Ovary (tissue), 3 donors: ENCODE measurements around the gene ZNF23.

ENCODE experiments used
- CTCF ChIP-seq, 3 donors: fragments of 450-650 bp in 2 of 3; fragments of 200-600 bp in 1 of 3; IDR thresholded peaks; one replicate each; pipeline versions ENCODE4 v1.5.1 to v1.8.0; 2016 to 2022; ENCODE audit warnings: antibody characterized with exemption in 3 of 3, mild to moderate bottlenecking in 1 of 3
- EP300 ChIP-seq: sonication (generic); formaldehyde crosslinking; IDR thresholded peaks from one replicate; pipeline ENCODE4 v1.6.1; 2017; ENCODE audit warnings: antibody characterized with exemption
- POLR2A ChIP-seq: fragments of 450-650 bp; IDR thresholded peaks from one replicate; pipeline ENCODE4 v1.6.1; 2017; ENCODE audit warnings: antibody characterized with exemption, mild to moderate bottlenecking, moderate library complexity
- donor health status: DM: no; HTN: no; CAD: no.

GRCh38 chr16:71439523-71439922 is 22.5 kb downstream of the ZNF23 start:
- TF ChIP-seq CTCF (IDR thresholded peaks at IDR 0.05) (no peak), POLR2A (no peak), EP300 (no peak)
